Memory B cell (primary cell): Measurements from ENCODE around the gene OSBPL7.

Experiments
- ATAC-seq: fragments of 150-1000 bp; cut with Tn5 transposase; 2 replicates; pipeline ENCODE4 v1.10.0; 2021; ENCODE audit warnings: low read depth, mild to moderate bottlenecking, moderate library complexity
- DNase-seq, 2 donors: peaks; one replicate each; pipeline ENCODE4 v3.0.0; 2022; ENCODE audit warnings: low spot score in 2 of 2
- H3K27ac Mint-ChIP-seq: one replicate; pipeline ENCODE4 v1.8.0; 2022; ENCODE audit warnings: mild to moderate bottlenecking, moderate library complexity, mixed read lengths
- H3K27me3 Mint-ChIP-seq: one replicate; pipeline ENCODE4 v1.8.0; 2022; ENCODE audit warnings: mixed read lengths
- H3K36me3 Mint-ChIP-seq: one replicate; pipeline ENCODE4 v1.8.0; 2022; ENCODE audit warnings: mild to moderate bottlenecking, mixed read lengths
- H3K4me1 Mint-ChIP-seq: one replicate; pipeline ENCODE4 v1.8.0; 2022; ENCODE audit warnings: mixed read lengths
- H3K4me3 Mint-ChIP-seq: one replicate; pipeline ENCODE4 v1.8.0; 2022; ENCODE audit warnings: mild to moderate bottlenecking, moderate library complexity, mixed read lengths
- H3K9me3 Mint-ChIP-seq: one replicate; pipeline ENCODE4 v1.8.0; 2022; ENCODE audit warnings: mixed read lengths

The OSBPL7 gene, protein sequence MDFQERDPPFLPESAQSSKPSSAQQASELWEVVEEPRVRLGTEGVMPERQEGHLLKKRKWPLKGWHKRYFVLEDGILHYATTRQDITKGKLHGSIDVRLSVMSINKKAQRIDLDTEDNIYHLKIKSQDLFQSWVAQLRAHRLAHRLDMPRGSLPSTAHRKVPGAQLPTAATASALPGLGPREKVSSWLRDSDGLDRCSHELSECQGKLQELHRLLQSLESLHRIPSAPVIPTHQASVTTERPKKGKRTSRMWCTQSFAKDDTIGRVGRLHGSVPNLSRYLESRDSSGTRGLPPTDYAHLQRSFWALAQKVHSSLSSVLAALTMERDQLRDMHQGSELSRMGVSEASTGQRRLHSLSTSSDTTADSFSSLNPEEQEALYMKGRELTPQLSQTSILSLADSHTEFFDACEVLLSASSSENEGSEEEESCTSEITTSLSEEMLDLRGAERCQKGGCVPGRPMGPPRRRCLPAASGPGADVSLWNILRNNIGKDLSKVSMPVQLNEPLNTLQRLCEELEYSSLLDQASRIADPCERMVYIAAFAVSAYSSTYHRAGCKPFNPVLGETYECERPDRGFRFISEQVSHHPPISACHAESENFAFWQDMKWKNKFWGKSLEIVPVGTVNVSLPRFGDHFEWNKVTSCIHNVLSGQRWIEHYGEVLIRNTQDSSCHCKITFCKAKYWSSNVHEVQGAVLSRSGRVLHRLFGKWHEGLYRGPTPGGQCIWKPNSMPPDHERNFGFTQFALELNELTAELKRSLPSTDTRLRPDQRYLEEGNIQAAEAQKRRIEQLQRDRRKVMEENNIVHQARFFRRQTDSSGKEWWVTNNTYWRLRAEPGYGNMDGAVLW

DNA sequence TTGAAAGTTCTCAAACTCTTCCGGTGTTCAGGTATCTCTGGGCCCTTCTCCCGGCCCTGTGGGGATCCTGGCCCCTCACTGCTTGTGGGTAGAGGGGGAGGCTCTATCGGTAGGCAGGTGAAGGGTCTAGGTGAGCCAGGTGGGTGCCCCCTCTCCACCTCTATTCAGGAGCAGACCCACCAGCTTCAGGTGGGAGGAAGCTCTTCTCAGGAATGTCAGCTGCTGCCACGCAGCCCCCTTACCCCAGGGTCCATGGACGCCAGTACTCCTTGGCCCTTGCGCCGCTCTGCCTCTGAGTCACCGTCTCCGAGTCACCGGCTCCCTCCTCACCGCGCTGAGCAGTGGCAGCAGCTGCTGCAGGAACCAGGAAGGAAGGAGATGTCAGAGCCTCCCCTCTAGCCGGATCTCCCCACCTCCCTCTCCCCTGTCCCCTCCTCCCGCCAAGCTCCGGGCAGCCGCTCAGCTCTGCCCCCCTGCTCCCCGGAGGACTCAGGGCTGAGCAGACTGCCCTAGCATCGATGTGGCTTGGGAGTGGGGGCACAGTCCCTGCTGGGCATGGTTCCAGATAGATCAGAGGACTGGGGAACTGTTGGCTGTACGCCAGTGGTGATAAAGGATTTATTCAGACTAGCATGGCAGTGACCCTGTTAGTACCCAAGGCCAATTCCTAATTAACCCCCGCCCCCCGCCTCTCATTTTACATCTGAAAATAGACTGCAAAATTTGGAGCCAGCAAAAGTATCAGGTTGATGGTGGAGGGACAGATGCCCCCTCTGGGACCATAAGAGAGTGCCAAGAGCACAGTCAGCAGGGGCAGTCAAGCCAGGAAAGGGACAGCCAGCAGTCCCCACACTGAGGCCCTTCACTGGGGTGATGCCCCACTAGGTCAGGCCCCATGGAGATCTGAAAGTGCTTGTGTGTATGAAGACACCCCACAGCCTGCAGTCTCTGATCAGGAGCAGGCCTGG is at the start of gene OSBPL7:
OSBPL7 (minus strand) TSS at position 371 of the 968 bp plus-strand sequence. CDS start 1,516 bp downstream, outside the sequence.
- Mint-ChIP-seq H3K27ac (peak within 1 kb of the TSS; percentile 85), H3K27me3 (no peaks in the 10 kb centered on the region), H3K4me1 (peaks cover 24% of the 10 kb centered on the region), H3K36me3 (peaks cover 23% of the 10 kb centered on the region), H3K4me3 (peak within 1 kb of the TSS; percentile 99), H3K9me3 (no peaks in the 10 kb centered on the region)
- ATAC-seq: peak; percentile 95
- peak; percentile 48 for DNase-seq

DNA sequence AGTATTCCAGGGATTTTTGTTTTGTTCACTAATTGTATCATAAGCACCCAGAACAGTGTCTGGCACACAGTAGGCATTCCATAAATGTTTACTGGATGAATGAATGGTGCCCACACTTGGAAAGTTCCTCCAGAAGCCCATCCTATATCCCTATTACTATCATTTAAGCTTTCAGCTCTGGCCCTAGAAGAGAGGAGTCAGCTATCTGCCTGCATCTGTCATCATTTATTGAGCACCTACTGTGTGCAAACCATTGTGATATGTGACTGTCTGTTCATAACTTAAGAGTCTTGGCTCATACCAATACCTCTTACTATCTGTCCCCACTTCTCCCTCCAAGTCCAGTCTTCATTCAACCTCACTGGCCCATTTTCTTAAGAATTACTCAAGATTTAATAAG is 49.5 kb upstream of the OSBPL7 start:
- peaks cover 5% of the 10 kb centered on the region for H3K4me1 Mint-ChIP-seq
- H3K36me3 Mint-ChIP-seq: peaks cover 3% of the 10 kb centered on the region
- ATAC-seq (no peak), DNase-seq (no peak)
- no peak overlapping the region for H3K27ac Mint-ChIP-seq
- H3K4me3 Mint-ChIP-seq: no peak overlapping the region
- peaks cover 33% of the 10 kb centered on the region for H3K27me3 Mint-ChIP-seq
- no peaks in the 10 kb centered on the region for H3K9me3 Mint-ChIP-seq

DNA sequence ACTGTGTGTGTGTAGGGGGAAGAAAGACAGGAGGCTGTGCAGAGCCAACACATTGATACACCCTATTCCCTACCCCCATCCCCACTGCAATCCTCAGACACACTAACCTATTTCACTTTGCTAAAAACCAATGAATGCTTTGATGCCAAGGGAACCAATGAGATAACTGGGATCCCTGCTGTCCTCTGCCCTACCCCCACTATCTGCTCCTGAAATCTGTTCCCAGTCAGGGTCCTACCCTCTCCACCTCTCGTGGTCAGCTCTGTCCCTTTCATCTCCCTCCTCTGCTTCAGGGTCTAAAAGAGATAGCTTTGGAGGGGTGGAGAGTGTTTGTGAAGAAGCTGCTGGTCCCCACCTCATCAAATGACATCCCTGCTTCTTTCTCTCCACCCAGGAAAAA is 48.5 kb upstream of the OSBPL7 start:
- Mint-ChIP-seq H3K9me3 (no peaks in the 10 kb centered on the region), H3K27me3 (peaks cover 31% of the 10 kb centered on the region), H3K4me3 (no peak overlapping the region), H3K36me3 (no peaks in the 10 kb centered on the region), H3K4me1 (peaks cover 5% of the 10 kb centered on the region), H3K27ac (no peak overlapping the region)
- DNase-seq: no peak
- ATAC-seq: no peak

DNA sequence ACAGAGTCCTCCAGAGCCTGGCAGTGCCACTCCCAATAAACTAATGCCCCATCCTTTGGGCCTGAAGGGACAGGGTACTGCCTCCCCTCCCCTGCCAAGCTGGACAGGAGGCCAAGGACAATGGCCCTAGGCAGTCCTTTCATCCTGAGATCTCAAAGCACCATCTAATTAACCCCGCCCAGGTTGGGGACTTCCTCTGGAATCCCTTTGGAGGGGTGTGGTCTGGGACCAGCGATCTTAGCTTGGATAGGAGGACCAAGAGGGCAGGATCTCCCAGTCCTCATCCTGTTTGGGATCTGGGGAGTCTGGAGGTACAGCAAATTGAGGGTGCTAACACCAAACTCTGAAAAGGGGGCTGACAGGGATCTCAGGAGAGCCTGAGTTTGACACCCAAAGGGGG is 47.5 kb upstream of the OSBPL7 start:
- H3K9me3 Mint-ChIP-seq: no peaks in the 10 kb centered on the region
- H3K27me3 Mint-ChIP-seq: peaks cover 28% of the 10 kb centered on the region
- no peak overlapping the region for H3K27ac Mint-ChIP-seq
- peaks cover 5% of the 10 kb centered on the region for H3K4me1 Mint-ChIP-seq
- ATAC-seq: no peak
- DNase-seq: no peak
- no peaks in the 10 kb centered on the region for H3K36me3 Mint-ChIP-seq
- H3K4me3 Mint-ChIP-seq: no peak overlapping the region

DNA sequence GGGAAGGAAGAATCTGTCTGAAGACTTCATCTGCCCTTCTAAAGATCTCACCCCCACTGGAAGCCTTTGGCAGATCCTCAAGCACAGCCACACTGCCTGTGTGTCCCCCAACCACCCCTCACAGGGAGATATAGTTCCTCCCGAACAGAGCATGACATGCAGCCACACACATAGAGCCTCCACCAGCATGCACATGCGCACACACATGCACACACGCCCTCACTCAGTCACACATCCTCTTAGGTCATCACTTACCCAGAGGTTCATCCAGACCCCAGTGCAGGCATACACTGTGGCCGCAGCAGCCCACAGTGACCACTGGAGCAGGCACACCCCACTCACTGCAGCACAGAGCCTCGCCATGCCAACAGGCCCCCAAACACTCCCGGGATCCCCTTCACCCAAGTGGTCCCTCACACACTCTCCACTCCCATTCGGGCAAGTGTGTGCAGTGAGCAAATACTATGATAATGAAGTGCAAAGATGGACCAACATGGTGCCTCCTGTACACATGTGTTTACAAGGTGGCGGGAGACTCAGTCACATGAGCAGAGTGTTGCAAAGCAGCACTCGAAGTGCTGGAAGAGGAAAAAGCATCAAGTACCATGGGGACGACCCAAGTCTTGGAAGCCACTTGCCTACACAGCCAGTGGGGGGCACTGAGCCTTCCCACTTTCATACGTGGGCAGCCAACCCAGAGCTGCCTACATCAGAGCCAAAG is 46.4 kb upstream of the OSBPL7 start:
- Mint-ChIP-seq H3K27ac (no peak overlapping the region), H3K4me1 (no peaks in the 10 kb centered on the region), H3K36me3 (no peaks in the 10 kb centered on the region), H3K4me3 (no peak overlapping the region), H3K9me3 (no peaks in the 10 kb centered on the region), H3K27me3 (peaks cover 25% of the 10 kb centered on the region)
- DNase-seq (no peak), ATAC-seq (no peak)

DNA sequence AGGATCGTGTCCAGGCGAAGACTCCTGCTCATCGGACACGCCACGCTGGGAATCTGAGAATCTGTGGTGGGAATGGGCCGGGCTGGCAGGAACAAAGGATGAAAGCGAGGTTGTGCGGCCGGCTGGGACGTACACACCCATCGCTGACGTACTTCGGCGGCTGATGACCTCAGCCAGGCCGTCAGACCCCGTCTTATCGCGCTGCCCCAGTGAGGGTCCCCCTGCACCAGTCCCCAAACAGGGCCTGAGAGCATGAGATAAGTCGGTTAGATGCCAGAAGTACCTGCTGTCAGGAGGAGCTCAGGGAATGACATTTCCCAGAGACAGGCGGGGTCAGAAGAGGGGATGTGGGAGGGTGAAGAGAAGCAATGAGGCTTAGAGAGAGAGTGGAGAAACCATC is 45.3 kb upstream of the OSBPL7 start:
- no peak overlapping the region for H3K27ac Mint-ChIP-seq
- no peaks in the 10 kb centered on the region for H3K9me3 Mint-ChIP-seq
- H3K4me1 Mint-ChIP-seq: no peaks in the 10 kb centered on the region
- ATAC-seq (no peak), DNase-seq (no peak)
- H3K36me3 Mint-ChIP-seq: no peaks in the 10 kb centered on the region
- H3K27me3 Mint-ChIP-seq: peaks cover 25% of the 10 kb centered on the region
- H3K4me3 Mint-ChIP-seq: no peak overlapping the region

DNA sequence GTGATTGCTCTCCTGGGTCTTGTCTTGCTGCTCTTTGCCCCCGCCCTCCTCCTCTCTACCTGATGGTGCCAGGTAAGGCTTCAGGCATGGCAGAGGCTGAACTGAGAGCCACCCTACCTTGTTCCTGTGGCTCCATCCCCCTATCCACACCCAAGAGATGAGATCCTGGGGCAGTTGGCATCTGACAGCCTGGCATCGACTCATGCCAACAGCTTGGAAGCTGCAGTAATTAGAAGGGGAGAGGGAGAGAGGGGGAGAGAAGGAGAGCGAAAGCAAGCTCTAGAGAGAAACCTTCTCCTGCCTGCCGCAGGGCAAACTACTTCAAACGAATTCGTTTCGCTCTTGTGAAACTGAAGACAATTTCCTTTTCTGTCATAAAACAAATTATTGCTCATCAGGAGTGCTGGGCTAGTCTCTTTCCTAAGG is 43.2 kb upstream of the OSBPL7 start:
- no peak overlapping the region for H3K4me3 Mint-ChIP-seq

DNA sequence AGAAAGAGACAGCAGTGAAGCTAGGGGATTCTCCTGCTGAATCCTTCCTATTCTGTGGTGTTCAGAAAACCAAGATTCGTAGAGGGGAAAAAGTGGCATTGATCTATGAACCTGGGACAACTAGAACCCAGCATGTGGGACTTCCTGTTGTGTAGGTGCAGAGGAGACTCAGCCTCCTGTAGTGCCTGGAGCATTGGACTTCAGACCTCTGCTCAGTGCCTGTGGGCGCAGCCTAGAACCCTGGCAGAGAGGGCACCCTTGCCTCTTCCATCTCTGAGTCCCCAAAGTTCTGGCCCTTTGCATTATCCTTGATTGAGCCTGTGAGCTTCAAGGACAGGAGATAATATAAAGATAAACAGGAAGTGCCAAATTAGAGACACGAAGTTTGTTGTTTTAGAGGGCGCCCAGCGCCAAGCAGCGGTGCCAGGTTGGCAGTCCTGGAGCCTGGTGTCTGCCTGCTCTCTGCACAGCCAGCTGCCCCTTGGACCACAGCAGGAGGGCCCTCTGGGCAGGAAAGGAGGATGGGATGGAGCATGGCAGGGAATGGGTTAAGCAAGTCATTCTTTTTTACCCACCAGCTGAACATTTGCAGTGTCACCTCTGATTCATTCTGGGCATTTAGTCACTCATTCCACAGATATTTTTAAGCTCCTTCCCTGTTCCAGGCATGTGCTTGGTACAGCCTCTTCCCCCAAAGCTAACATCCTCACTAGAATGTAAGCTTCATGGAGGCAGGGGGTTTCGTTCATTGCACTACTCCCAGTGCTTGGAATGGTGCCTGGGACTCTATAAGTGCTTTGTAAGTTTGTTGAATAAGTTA is 41.2 kb upstream of the OSBPL7 start:
- H3K4me3 Mint-ChIP-seq: no peak overlapping the region
- ATAC-seq (no peak), DNase-seq (no peak)
- H3K9me3 Mint-ChIP-seq: no peaks in the 10 kb centered on the region
- H3K36me3 Mint-ChIP-seq: no peaks in the 10 kb centered on the region
- peaks cover 28% of the 10 kb centered on the region for H3K27me3 Mint-ChIP-seq
- H3K27ac Mint-ChIP-seq: no peak overlapping the region
- H3K4me1 Mint-ChIP-seq: no peaks in the 10 kb centered on the region

More for the DNA sequence above, 43.2 kb upstream of the OSBPL7 start:
- H3K27me3 Mint-ChIP-seq: peaks cover 17% of the 10 kb centered on the region
- no peaks in the 10 kb centered on the region for H3K9me3 Mint-ChIP-seq
- no peaks in the 10 kb centered on the region for H3K36me3 Mint-ChIP-seq
- H3K27ac Mint-ChIP-seq: no peak overlapping the region
- H3K4me1 Mint-ChIP-seq: no peaks in the 10 kb centered on the region
- DNase-seq (no peak), ATAC-seq (no peak)

DNA sequence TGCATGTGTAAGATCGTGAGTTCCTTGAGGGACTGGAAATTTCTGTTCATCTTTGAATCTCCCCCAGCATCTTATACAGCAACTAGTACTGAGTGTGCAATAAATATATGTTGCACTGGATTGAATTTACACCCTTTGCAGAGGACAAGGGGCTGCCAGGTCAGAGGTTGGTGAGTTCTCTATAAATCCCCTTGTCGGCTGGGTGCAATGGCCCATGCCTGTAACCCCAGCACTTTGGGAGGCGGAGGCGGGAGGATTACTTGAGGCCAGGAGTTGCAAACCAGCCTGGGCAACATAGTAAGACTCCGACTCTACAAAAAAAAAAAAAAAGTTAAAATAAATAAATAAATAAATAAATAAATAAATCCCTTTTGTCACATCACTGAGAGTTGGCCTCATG is 38.8 kb upstream of the OSBPL7 start:
- no peak overlapping the region for H3K27ac Mint-ChIP-seq
- H3K9me3 Mint-ChIP-seq: no peaks in the 10 kb centered on the region
- no peak for ATAC-seq
- H3K4me1 Mint-ChIP-seq: no peaks in the 10 kb centered on the region
- H3K36me3 Mint-ChIP-seq: no peaks in the 10 kb centered on the region
- peaks cover 30% of the 10 kb centered on the region for H3K27me3 Mint-ChIP-seq
- H3K4me3 Mint-ChIP-seq: no peak overlapping the region
- DNase-seq: no peak

DNA sequence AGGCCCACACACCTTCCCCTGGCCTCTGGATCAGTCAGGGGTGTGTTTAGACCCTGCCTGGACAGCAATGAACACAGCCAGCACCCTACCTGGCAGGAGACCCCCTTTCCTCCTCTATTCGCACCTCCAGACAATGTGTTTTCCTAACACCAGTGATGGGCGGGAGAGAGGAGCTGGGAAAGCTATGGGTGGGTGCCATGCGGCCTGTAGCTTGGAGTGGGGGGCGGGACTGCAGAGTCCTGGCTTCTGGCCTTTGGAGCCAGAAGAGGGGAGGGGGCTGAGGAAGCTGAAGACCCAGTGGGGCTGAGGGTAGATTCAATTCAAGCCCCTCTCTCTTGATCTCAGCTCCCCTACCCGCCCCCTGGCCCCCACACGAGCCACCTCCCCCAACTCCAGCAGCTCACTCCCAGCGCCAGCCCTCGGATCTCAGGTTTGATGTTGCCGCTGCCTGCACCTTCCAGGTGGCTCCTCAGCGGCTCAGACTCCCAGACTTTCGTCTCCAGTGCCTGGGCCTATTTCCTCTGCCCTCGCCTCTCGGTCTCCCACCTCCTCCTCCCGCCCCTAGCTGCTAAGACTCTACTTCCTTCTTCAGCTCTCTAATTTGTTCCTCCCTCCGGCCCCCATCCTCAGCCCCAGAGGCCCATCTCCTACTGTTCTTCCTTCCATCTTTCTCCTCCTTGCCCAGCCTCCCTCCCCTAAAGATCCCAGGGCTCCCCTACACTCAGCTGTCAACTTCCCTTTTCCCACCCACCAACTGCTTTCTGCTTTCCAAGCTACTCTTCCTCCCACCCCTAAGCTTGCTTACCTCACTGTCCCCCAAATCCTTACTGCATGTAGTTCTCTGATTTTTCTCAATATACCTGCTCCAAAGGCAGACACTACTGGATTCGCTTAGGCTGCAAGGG is 36.2 kb upstream of the OSBPL7 start:
- no peaks in the 10 kb centered on the region for H3K9me3 Mint-ChIP-seq
- peaks cover 29% of the 10 kb centered on the region for H3K27me3 Mint-ChIP-seq
- no peak for ATAC-seq

DNA sequence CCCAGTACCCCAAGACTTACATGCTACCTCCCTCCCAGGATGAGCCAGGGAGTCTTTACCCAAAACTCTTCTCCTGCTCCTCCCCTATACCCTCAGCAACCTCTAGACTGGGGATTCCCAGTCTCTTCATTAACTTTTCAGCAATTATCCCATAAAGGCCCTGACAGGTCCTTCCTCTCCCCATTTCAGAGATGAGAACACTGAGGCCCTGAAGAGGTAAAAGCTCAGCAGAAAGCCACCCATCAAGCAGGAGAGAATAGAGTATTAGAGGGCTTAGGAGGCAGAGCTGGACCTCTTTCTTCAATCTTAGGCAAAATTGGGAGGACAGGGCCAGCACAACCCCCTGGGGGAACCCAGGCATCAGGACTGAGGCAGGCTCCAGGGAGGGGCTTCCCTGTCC is 35.2 kb upstream of the OSBPL7 start:
- no peaks in the 10 kb centered on the region for H3K9me3 Mint-ChIP-seq
- H3K4me3 Mint-ChIP-seq: no peak overlapping the region
- peaks cover 36% of the 10 kb centered on the region for H3K27me3 Mint-ChIP-seq
- peaks cover 7% of the 10 kb centered on the region for H3K4me1 Mint-ChIP-seq
- ATAC-seq (no peak), DNase-seq (no peak)
- H3K36me3 Mint-ChIP-seq: no peaks in the 10 kb centered on the region
- H3K27ac Mint-ChIP-seq: no peak overlapping the region

More for the DNA sequence above, 36.2 kb upstream of the OSBPL7 start:
- no peak overlapping the region for H3K27ac Mint-ChIP-seq
- no peaks in the 10 kb centered on the region for H3K36me3 Mint-ChIP-seq
- DNase-seq: no peak
- no peaks in the 10 kb centered on the region for H3K4me1 Mint-ChIP-seq
- no peak overlapping the region for H3K4me3 Mint-ChIP-seq

DNA sequence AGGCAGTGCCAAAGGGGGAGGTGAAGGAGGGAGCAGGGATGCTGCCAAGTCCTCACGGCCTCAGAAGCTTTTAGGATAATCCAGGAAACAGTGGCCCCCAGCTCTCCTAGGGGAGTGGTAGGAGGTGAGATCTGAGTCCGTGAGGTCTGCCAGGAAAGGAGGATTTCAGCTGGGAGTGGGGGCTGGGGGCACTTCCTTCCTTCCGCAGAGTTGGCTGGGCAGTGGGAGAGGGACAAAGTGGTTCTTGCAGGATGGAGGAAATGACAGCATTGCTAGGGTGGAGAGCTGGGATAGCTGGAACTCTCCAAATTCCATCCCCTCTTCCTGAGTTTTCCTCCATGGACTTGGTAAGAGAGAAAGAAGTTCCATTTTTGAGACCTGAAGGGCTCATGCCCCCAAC is 34.1 kb upstream of the OSBPL7 start:
- H3K27me3 Mint-ChIP-seq: peaks cover 39% of the 10 kb centered on the region
- H3K4me1 Mint-ChIP-seq: peaks cover 10% of the 10 kb centered on the region
- no peak for ATAC-seq
- no peak for DNase-seq
- no peak overlapping the region for H3K27ac Mint-ChIP-seq
- no peak overlapping the region for H3K4me3 Mint-ChIP-seq
- no peaks in the 10 kb centered on the region for H3K9me3 Mint-ChIP-seq
- no peaks in the 10 kb centered on the region for H3K36me3 Mint-ChIP-seq
